Measurements from ENCODE around the gene MAGEB2.
"Not testable (repeated sequence)": the region's sequence is repeated elsewhere in the genome, so short reads cannot be mapped to it uniquely, and the experiment has no call there.

Gene MAGEB2

GRCh38 chrX:30215357-30215843 lies at the start of gene MAGEB2:
Gene MAGEB2 (plus strand): TSS chrX:30215563. CDS start chrX:30218581, 3,018 bp downstream.
- DNase-seq (ENCODE audit: low read depth in 2 of 2), result no peak

- DNase-seq (ENCODE audit: low read depth in 2 of 2), result no peak
Measured at GRCh38 chrX:30170900-30171299, 44.5 kb upstream of the MAGEB2 start.

GRCh38 chrX:30181353-30181752 lies 34.0 kb upstream of the MAGEB2 start:
- no peak for DNase-seq (ENCODE audit: low read depth in 2 of 2)

DNA sequence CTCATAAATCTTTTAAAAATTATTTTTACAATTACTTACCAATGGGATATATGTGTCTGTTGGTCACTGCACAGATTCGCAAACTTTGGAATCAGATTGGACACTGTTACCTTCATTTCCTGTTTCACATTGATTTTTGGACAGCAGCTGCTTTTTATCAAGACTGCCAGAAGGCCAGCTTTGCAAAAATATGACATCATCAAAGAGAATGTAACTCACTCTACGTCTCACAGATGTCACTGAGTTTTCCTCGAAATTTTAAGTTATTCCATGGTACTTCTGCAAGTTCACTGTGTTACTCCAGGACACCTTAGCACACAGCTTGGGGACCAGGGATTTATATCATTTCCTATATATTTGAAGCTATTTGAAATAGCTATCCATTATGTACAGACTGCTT lies 31.8 kb upstream of the MAGEB2 start:
- no peak for DNase-seq (ENCODE audit: low read depth in 2 of 2)

DNA sequence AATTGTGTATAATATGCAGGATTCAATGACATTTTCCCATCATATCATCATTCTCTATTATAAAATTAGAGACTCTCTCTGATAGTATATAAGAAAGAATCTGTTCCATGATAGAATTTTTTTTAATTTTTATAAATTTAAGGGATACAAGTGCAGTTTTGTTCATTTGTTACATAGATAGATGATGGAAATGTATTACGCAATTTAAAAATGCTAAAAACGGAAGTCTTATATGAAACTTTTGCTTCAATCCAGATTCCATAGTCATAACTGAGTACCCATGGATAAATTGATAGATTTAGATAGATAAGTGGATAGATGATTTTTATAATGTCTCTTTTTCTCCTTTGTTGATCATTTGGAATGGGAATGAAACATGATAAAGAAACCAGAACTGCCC lies 24.9 kb upstream of the MAGEB2 start:
- no peak for DNase-seq (ENCODE audit: low read depth in 2 of 2)

GRCh38 chrX:30193910-30194309 lies 21.5 kb upstream of the MAGEB2 start:
- not testable (repeated sequence) for DNase-seq (ENCODE audit: low read depth in 2 of 2)

DNA sequence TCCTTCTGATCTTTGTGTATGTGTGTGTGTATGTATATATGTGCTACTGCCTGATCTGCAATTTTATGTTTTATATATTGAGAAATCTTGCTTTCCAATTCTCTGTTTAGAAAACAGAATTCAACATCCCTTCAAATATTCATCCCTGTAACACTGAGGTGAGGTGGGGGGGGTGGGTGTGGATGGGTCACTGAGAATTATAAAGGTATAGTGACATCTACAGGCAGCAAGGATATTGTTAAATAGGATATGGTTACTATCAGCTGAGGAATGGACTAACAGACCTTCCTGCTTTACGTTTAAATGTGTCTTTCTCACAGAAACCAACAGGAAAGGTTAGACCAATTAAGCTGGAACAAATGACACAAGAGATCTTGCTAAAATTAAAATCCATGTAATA lies 19.0 kb upstream of the MAGEB2 start:
- no peak for DNase-seq (ENCODE audit: low read depth in 2 of 2)

GRCh38 chrX:30212172-30212571 lies 3.2 kb upstream of the MAGEB2 start:
- DNase-seq (ENCODE audit: low read depth in 2 of 2), result no peak

DNA sequence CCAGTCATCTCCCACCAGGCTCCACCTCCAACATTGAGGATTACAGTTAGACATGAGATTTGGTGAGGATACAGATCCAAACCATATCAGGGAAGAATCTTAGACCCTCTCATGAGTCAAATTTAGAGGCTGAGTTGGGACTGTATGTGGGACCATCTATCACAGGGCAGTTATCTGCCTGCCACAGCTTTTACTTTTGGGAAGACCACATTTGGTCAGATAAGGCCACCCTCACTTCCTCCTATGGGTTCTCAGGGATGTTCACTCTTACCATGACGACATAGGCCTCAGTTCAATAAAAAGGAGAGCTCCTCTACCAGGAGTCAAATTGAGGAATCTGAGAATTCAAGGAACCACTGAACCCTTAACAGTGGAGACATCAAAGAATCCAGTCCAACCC lies 2.1 kb downstream of the MAGEB2 start:
- DNase-seq (ENCODE audit: low read depth in 2 of 2), result no peak

DNA sequence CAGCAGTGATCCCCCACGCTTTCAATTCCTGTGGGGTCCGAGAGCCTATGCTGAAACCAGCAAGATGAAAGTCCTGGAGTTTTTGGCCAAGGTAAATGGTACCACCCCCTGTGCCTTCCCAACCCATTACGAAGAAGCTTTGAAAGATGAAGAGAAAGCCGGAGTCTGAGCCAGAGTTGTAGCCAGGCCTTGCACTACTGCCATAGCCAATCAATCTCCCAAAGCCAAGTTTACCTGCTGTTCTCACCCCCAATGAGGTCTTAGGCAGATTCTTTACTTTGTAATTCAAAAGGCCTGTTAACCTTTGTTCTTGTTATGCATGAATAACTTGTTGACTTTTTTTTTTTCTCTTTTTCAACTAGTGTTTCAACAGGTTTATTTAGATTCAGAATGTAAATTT lies 4.0 kb downstream of the MAGEB2 start:
- DNase-seq (ENCODE audit: low read depth in 2 of 2), result no peak

DNA sequence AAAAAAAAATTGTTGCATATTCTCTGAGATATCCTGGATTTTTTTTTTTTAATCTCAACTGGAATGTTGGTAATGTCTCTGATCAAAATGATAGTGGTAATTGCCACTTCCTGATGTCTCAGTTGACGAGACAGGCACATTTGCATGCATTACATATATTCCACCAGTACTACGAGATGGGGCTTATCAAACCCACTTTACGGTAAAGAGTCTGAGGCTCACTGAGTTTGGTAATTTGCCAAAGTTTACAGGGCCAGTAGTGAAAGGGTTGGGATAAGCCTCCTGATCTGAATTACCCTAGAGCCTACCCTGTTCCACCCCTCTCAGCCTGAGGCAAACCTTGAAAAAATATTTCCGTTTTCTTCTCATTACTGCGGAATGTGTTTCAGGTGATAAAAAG lies 5.3 kb downstream of the MAGEB2 start:
- DNase-seq (ENCODE audit: low read depth in 2 of 2), result no peak

DNA sequence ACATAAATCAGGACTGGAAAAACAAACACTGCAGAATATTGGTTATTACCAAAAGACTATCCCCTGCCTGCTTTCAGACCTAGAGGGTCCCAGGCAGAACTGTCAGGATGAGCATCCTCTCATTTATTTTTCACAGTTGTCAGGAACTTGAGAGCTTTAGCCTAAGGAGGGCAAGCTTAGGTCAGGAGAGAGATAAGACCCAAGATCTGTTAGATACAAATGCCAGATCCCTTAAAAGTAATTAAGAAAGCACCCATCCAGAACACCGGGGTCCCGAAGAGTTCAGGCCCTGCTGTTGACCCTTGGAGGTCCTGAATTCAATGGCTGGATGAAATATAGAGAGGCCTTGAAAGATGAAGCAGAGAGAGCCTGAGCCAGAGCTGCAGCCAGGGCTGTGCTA lies 9.2 kb downstream of the MAGEB2 start:
- no peak for DNase-seq (ENCODE audit: low read depth in 2 of 2)

GRCh38 chrX:30228526-30228925 lies 13.2 kb downstream of the MAGEB2 start:
- no peak for DNase-seq (ENCODE audit: low read depth in 2 of 2)

- DNase-seq (ENCODE audit: low read depth in 2 of 2), result no peak
Measured at GRCh38 chrX:30230395-30230794, 15.0 kb downstream of the MAGEB2 start, which contains the start of gene MAGEB3. Gene MAGEB3 (plus strand): TSS chrX:30230657. CDS start chrX:30235925, 5,268 bp downstream.

GRCh38 chrX:30241724-30242415 lies 26.5 kb downstream of the MAGEB2 start, which contains the start of gene MAGEB4:
Gene MAGEB4 (plus strand): TSS chrX:30242000. CDS start chrX:30242136, 136 bp downstream.
- no peak for DNase-seq (ENCODE audit: low read depth in 2 of 2)

DNA sequence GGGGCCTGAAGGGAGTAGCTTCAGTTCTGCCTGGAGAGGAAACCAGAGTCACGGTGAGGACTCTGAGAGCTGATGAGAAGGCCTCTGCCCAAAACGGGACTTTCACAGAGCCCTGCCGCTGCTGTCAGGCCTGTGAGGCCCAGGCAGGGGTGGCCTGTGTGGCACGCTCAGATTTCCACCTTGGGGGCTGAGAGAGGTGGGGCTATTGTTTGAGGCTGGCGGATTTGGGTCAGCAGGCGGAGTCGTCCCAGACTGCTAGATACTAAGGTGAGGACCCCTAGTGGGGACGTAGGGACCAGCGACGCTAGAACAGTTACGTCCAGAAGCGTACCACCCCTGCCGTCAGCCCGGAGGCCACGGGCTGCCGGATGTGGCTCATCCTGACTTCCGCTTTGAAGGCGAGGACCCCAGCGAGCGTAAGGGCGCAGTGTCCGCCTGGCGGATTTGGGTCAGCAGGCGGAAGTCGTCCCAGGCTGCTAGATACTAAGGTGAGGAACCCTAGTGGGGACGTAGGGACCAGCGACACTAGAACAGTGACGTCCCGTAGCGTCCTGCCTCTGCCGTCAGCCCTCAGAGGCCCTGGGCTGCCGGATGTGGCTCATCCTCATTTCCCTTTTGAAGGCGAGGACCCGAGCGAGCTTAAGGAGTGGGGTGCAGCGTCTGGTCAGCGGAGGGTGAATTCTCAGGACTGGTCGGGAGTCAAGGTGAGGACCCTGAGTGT lies 31.6 kb downstream of the MAGEB2 start, which contains the start of gene MAGEB1:
TSS of gene MAGEB1 (plus strand) at position 378 of the 721 bp plus-strand sequence. CDS start 3,348 bp downstream, outside the sequence.
- no peak for DNase-seq (ENCODE audit: low read depth in 2 of 2)

- no peak for DNase-seq (ENCODE audit: low read depth in 2 of 2)
Measured at GRCh38 chrX:30248854-30249253, 33.5 kb downstream of the MAGEB2 start.

GRCh38 chrX:30253257-30253656 lies 37.9 kb downstream of the MAGEB2 start:
- no peak for DNase-seq (ENCODE audit: low read depth in 2 of 2)

DNA sequence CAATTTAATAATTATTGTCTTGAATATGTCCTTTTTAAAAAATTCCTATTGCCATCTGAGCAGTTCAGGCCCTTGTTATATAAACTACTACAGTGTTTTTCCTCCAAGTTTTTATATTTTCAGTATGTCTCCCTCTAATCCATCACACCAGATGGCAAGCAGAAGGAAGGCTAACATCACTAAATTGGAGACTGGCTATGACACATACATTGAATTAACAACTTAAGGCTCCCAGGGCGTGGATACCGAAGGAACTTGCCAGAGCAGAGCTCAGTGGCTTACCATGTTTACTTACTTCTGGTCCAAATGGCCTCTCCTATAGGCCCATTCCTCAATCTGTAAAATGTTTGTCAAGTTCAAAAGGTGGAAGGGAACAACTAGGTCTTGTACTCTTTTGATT lies 44.6 kb downstream of the MAGEB2 start:
- DNase-seq (ENCODE audit: low read depth in 2 of 2), result no peak

DNA sequence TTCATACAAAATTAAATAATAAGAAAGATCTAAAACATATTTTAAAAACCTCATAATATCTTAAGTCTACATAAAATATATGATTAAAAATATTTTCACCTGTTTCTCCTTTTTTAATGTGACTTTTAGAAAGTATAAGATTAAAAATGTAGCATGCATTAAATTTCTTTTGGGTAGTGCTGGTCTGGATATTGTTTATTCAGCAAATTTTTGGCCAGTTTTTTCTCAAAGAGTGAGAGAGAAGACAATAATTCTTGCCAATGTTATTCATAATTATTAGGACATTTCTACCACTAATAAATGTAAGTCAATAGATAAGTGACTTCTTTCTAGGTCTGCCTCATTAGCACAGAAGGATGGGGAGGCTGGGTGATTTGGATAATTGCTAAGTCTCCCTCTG lies 45.6 kb downstream of the MAGEB2 start:
- DNase-seq (ENCODE audit: low read depth in 2 of 2), result no peak

- no peak for DNase-seq (ENCODE audit: low read depth in 2 of 2)
Measured at GRCh38 chrX:30262763-30263162, 47.4 kb downstream of the MAGEB2 start.
